Measurements from ENCODE around the gene PARD3.

The PARD3 gene

GRCh38 chr10:34689053-34689452, 126.0 kb downstream of the PARD3 start:
- TF ChIP-seq FOXP2 (optimal IDR thresholded peaks at IDR 0.05; ENCODE audit: borderline replicate concordance, extremely low read depth, extremely low read length, insufficient read depth) (no peak), SIN3A (IDR thresholded peaks at IDR 0.05; ENCODE audit: borderline replicate concordance, insufficient read depth, low read length) (no peak), TAF1 (IDR thresholded peaks at IDR 0.05; ENCODE audit: borderline replicate concordance, insufficient read depth, low read length) (no peak), POLR2AphosphoS5 (IDR thresholded peaks at IDR 0.05; ENCODE audit: low read depth, low read length) (no peak)
- TF ChIP-seq, protein P1, sequence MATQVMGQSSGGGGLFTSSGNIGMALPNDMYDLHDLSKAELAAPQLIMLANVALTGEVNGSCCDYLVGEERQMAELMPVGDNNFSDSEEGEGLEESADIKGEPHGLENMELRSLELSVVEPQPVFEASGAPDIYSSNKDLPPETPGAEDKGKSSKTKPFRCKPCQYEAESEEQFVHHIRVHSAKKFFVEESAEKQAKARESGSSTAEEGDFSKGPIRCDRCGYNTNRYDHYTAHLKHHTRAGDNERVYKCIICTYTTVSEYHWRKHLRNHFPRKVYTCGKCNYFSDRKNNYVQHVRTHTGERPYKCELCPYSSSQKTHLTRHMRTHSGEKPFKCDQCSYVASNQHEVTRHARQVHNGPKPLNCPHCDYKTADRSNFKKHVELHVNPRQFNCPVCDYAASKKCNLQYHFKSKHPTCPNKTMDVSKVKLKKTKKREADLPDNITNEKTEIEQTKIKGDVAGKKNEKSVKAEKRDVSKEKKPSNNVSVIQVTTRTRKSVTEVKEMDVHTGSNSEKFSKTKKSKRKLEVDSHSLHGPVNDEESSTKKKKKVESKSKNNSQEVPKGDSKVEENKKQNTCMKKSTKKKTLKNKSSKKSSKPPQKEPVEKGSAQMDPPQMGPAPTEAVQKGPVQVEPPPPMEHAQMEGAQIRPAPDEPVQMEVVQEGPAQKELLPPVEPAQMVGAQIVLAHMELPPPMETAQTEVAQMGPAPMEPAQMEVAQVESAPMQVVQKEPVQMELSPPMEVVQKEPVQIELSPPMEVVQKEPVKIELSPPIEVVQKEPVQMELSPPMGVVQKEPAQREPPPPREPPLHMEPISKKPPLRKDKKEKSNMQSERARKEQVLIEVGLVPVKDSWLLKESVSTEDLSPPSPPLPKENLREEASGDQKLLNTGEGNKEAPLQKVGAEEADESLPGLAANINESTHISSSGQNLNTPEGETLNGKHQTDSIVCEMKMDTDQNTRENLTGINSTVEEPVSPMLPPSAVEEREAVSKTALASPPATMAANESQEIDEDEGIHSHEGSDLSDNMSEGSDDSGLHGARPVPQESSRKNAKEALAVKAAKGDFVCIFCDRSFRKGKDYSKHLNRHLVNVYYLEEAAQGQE (IDR thresholded peaks at IDR 0.05; ENCODE audit: insufficient read depth in 1 of 2, low read depth in 2 of 2, low read length in 2 of 2): no peak

DNA sequence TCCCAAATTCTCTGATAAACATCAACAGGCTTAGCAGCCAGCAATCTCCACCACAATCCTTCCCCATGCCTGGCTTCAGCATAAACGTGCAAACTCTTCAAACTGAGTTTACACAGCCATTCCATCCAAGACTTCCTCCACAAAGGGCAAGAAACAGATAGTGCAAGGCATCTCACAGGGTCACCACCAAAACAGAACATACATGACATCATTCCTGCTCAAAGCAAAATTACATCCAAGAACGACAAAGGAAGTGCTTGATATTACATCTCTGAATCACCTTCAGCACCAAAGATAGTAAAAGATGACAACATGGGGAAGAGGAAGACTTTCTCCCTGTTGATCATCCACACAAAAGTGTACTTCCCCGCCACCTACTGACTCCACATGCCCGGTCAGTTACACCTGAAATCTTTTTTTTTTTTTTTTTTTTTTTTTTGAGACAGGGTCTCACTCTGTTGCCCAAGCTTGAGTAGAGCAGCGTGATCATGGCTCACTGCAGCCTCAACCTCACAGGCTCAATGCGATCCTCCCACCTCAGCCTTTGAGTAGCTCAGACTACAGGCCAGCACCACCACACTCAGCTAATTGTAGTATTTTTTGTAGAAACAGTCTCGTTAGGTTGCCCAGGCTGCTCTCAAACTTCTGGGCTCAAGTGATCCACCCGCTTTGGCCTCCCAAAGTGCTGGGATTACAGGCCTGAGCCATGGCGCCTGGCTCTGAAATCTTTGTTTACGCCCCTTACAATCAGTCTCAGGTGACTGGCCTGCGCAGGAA, 127.5 kb downstream of the PARD3 start:
- TF ChIP-seq POLR2AphosphoS5 (IDR thresholded peaks at IDR 0.05; ENCODE audit: low read depth, low read length): no peak
- no peak for TF ChIP-seq SIN3A (IDR thresholded peaks at IDR 0.05; ENCODE audit: borderline replicate concordance, insufficient read depth, low read length)
- no peak for TF ChIP-seq FOXP2 (optimal IDR thresholded peaks at IDR 0.05; ENCODE audit: borderline replicate concordance, extremely low read depth, extremely low read length, insufficient read depth)
- no peak for TF ChIP-seq TAF1 (IDR thresholded peaks at IDR 0.05; ENCODE audit: borderline replicate concordance, insufficient read depth, low read length)
- TF ChIP-seq, protein P1 (IDR thresholded peaks at IDR 0.05; ENCODE audit: insufficient read depth in 1 of 2, low read depth in 2 of 2, low read length in 2 of 2): no peak

- TF ChIP-seq TAF1 (IDR thresholded peaks at IDR 0.05; ENCODE audit: borderline replicate concordance, insufficient read depth, low read length): no peak
- TF ChIP-seq, protein P1 (IDR thresholded peaks at IDR 0.05; ENCODE audit: insufficient read depth in 1 of 2, low read depth in 2 of 2, low read length in 2 of 2): no peak
- no peak for TF ChIP-seq POLR2AphosphoS5 (IDR thresholded peaks at IDR 0.05; ENCODE audit: low read depth, low read length)
- no peak for TF ChIP-seq FOXP2 (optimal IDR thresholded peaks at IDR 0.05; ENCODE audit: borderline replicate concordance, extremely low read depth, extremely low read length, insufficient read depth)
- TF ChIP-seq SIN3A (IDR thresholded peaks at IDR 0.05; ENCODE audit: borderline replicate concordance, insufficient read depth, low read length): no peak
Measured at GRCh38 chr10:34682580-34682979, 132.5 kb downstream of the PARD3 start.

GRCh38 chr10:34681933-34682332, 133.2 kb downstream of the PARD3 start:
- no peak for TF ChIP-seq TAF1 (IDR thresholded peaks at IDR 0.05; ENCODE audit: borderline replicate concordance, insufficient read depth, low read length)
- TF ChIP-seq, protein P1 (IDR thresholded peaks at IDR 0.05; ENCODE audit: insufficient read depth in 1 of 2, low read depth in 2 of 2, low read length in 2 of 2): no peak
- TF ChIP-seq POLR2AphosphoS5 (IDR thresholded peaks at IDR 0.05; ENCODE audit: low read depth, low read length): no peak
- TF ChIP-seq FOXP2 (optimal IDR thresholded peaks at IDR 0.05; ENCODE audit: borderline replicate concordance, extremely low read depth, extremely low read length, insufficient read depth): no peak
- no peak for TF ChIP-seq SIN3A (IDR thresholded peaks at IDR 0.05; ENCODE audit: borderline replicate concordance, insufficient read depth, low read length)
